Omental fat pad (tissue), 4 donors: ENCODE data around the gene SAPCD1. TPM values are rescaled to one million over a fixed set of nuclear protein-coding genes. Genes with fewer than 3 reads are reported as not detected.

Source experiments
- ATAC-seq: fragments of 150-250 bp; one replicate; pipeline ENCODE4 v1.9.1; 2016; ENCODE audit warnings: mild to moderate bottlenecking, moderate library complexity; ENCODE audit not compliant: low FRiP score
- DNase-seq: peaks from one replicate; pipeline ENCODE4 v3.0.0-alpha.2; 2019; ENCODE audit warnings: low spot score
- total RNA-seq, 4 donors: library from RNA; depleted of rRNA; stranded (reverse); fragments of >200 nt; gene quantifications; one replicate each; pipeline ENCODE4 v1.1.0, GENCODE V29; 2016
- TF ChIP-seq, protein P1 (sequence below), 3 donors: fragments of 450-650 bp; IDR thresholded peaks; one replicate each; pipeline ENCODE4 v1.5.1; 2016 to 2017; ENCODE audit warnings: antibody characterized with exemption in 3 of 3, mild to moderate bottlenecking in 3 of 3, moderate library complexity in 2 of 3

The SAPCD1 gene
- total RNA-seq, 4 donors from 2014 or later: not detected

DNA sequence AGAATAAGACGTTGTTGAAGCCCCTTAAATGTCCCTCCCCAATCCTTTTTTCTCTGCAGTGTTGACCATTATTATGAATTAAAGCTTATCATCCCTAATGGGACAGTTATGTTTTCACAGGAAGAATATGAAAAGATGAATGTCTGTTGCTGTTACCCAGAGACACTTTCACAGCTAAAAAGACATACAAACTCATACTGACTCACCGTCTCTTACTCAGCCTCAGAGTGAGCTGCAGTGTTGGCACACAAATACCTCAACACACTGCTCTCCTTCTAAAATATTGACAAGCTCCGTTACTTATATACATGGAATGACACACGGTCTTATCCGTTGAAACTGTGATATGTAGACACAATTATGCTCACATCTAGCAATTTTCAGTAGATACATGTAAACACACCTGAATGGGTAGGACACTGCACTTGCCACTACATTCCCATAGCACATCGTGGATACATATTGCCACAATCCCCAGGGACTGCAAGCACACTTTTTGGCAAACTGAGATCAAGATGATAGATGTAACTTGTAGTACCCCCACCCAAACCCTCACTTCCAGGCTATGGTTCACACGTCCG, 9.6 kb upstream of the SAPCD1 start:
- ATAC-seq (no peak), DNase-seq (no peak)
- TF ChIP-seq, protein P1, sequence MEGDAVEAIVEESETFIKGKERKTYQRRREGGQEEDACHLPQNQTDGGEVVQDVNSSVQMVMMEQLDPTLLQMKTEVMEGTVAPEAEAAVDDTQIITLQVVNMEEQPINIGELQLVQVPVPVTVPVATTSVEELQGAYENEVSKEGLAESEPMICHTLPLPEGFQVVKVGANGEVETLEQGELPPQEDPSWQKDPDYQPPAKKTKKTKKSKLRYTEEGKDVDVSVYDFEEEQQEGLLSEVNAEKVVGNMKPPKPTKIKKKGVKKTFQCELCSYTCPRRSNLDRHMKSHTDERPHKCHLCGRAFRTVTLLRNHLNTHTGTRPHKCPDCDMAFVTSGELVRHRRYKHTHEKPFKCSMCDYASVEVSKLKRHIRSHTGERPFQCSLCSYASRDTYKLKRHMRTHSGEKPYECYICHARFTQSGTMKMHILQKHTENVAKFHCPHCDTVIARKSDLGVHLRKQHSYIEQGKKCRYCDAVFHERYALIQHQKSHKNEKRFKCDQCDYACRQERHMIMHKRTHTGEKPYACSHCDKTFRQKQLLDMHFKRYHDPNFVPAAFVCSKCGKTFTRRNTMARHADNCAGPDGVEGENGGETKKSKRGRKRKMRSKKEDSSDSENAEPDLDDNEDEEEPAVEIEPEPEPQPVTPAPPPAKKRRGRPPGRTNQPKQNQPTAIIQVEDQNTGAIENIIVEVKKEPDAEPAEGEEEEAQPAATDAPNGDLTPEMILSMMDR (IDR thresholded peaks at IDR 0.05): no peak

DNA sequence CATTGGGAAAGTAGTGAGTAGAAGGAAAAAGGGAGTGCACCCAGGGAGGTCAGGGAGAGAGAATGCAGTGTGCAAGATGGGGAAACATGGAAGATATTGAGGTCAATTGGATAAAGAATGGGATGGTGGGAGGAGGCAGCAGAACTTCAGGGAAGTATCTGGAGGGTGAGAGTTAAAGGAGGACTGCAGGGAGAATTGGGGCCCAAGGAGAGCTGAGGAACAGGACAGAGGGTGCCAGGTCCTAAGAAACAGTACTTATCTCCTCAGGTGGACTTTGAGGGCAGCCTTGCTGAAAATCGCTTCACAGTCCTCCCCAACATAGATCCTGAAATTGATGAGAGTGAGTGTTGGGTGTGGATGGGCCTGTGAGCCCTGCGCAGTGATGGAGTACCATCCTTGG, 4.2 kb upstream of the SAPCD1 start:
- TF ChIP-seq, protein P1 (IDR thresholded peaks at IDR 0.05): no peak
- ATAC-seq (no peak), DNase-seq (no peak)

DNA sequence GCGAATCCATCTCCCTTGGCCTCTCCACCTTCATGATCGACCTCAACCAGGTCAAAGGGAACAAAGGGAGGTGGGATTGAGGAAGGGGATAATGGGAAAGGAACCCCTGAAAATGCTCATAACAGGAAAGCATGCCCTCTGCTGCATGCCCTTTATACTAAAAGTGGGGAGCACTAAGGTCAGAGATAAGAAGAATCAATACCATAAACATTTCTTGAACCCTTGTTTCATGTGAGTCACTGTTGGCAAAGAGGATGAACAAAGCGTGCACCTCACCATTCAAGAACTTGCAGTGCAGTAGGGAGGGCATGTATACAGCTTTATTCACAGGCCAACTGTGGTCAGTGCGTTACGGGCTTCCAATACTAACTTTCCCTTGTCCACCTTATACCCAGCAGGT, 1.7 kb upstream of the SAPCD1 start:
- no peak for ATAC-seq
- TF ChIP-seq, protein P1 (IDR thresholded peaks at IDR 0.05): no peak
- DNase-seq: no peak

DNA sequence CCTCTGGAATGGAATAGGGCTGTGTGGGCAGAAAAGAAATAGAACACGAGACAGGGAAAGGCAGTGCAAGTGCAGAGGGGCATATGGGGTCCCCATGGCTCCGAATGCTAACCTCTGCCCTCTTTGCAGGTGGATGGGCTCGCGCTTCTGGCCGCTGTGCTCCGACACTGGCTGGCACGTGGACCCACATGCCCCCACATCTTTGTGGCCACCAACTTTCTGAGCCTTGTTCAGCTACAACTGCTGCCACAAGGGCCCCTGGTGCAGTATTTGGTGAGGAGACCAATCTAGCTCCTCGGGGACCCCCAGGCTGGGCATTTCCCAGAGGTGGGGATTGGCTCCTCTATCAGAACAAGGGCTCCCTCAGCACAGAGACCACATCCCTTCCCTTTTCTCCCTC, 1.1 kb upstream of the SAPCD1 start:
- no peak for ATAC-seq
- TF ChIP-seq, protein P1 (IDR thresholded peaks at IDR 0.05): no peak
- DNase-seq: no peak

DNA sequence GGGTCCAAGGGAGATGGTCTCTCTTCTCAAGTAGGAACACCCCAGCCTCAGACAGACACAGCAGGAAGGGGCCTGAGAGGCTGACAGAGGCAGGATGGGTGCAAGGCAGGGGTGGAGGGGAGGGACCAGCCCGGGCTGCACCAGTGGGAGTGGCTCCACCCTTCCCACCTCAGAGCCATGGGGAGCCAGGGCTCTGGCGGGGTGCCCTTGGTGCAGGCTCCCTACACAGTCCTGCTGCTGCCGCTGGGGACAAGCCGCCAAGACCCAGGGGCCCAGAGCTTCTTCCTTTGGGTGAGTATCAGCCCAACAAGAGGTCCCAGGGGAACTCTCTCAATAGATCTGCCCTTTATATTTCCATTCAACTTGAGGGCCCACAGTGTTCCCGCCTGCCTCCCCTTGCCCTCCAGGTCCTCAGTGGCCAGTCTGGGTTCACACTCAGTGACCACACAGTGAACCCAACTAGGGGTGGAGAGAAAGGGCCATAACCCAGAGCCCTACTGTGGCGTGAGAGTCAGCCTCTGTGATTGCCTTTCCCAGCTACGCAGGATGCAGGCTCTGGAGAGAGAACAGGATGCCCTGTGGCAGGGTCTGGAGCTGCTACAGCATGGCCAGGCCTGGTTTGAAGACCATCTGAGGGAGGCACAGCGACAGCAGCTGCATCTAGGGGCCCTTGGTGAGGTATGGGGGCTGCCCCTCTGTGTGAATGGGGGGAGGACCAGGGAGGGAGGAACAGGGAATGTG, 592 bp downstream of the SAPCD1 start:
- TF ChIP-seq, protein P1 (IDR thresholded peaks at IDR 0.05): no peak
- ATAC-seq (no peak), DNase-seq (no peak)

DNA sequence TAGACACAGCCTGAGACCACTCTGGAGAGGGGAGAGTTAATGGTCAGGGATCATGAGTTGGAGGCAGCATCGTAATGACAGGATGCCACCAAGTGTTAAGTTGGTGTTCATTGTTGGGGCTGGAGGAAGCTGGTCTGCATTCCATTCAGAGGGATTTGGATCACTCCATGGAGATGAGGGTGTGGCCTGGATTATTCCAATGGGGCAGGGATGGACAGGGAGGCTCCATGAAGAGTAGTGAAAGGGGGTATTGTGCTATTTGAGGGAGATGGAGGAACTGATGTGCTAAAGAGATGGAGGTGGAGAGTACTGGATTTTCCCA, 1.1 kb downstream of the SAPCD1 start:
- no peak for ATAC-seq

More for the DNA sequence above, 1.1 kb downstream of the SAPCD1 start:
- DNase-seq: no peak
- TF ChIP-seq, protein P1 (IDR thresholded peaks at IDR 0.05): no peak
